GM18873 (cell line): ENCODE data around the gene B4GALT2.

Experiments
- ATAC-seq: cut with Tn5 transposase; IDR thresholded peaks from one replicate; pipeline ENCODE4 v1.9.1; 2021; ENCODE audit warnings: mild to moderate bottlenecking, moderate library complexity, moderate number of reproducible peaks; ENCODE audit not compliant: unreplicated experiment, low FRiP score

B4GALT2 gene

DNA sequence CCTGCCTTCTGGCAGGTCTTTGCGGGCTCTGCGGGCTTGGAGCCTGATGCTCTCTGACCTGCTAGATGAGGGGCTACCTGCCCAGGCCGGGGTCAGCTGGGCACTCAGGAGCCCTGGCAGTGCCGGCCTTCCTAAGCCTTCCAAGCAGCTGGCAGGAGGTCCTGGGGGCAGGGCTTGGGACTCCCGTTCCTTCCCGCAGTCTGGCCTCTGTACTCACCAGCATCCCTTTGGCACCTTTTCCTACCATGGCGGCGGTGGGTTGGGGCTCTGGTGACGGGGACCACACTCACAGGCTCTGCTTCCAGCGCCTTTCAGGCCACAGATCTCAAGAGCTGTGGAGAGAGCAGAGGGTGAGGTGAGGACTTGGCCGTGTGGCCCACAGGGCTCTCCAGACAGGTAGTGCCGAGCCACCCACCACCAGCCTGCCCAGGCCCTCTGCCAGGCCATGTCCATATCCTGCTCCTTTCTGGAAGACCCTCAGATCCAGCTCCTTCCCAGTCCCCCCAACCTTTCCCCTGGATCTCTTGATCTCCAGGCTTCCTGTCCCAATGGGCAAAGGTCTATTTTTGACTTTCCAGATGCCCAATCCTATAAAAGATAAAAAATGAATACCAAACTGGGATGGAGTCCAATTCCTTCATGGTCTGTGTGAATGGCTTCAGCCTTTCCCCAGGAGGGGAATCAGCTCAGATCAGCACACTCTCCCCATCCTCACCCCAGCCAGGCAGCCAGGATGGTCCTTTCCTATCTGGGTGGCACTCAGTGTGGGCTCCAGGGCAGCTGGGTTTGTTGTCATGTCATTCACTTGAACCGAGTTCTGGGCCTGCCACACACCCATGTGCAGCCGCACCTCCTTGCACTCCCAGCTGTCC lies 45.3 kb downstream of the B4GALT2 start:
- ATAC-seq: no peak

DNA sequence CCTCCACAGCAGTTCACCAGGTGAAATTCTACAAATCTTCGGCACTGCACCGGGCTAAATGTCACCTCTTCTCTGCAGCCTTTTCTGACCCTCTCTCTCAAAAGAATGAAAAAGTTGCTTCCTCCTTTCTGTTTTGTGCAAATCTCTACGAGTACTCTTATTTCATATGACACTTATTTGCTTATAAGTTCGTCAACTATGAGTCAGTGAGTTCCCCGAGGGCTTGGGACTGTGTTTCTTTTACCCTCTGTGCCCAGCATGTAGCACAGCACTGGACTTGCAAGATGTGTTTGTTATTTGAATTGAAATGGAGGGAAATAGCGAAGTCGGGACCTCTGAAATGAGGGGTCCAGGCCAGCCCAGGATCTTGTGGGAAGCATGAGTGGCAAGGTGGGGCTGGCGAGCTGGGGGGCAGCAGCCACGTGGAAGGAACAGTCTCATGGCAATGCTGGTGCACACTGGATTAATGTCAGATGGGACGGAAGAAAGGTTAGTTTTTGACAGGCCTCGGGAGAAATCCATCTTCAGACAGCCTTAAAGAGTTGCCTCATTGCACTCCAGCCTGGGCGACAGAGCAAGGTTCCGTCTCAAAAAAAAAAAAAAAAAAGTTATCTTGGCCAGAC lies 46.0 kb downstream of the B4GALT2 start:
- no peak for ATAC-seq

DNA sequence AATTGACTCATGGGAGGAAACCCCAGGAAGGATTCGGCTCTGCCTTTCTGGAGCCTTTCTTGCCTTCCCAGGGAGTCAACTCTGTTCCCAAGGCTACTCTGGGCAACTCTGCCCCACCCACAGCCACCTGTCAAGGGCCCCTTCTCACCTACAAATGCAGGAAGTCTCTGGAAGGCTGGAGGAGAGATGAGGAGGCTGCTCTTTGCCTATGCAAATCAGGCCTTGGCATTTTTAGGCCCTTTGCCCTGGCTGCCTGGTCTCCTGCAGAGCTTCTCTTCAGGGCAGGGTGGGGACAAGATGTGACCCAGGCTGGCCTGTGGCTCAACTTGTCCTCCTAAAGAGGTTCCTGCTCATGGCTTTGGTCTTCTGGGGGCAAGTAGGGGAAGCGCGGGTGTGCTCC lies 46.8 kb downstream of the B4GALT2 start:
- no peak for ATAC-seq

DNA sequence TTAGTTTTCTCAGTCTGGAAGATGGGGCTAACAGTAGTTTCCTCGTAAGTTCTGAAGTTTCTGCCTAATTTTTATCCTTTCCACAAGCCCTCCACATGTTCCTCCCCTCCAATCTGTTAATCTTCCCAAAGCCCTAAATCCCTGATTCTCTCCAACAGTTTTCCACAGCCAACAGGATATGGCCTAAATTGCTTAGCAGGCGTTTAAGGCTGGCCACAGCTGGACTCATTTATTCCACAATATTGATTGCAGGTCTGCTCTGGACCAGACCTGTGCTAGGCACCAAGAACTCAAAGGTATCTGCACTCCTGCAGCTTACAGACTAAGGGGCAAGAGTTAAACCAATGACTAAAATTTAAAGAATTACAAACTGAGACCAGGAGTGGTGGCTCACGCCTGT lies 48.3 kb downstream of the B4GALT2 start:
- no peak for ATAC-seq

DNA sequence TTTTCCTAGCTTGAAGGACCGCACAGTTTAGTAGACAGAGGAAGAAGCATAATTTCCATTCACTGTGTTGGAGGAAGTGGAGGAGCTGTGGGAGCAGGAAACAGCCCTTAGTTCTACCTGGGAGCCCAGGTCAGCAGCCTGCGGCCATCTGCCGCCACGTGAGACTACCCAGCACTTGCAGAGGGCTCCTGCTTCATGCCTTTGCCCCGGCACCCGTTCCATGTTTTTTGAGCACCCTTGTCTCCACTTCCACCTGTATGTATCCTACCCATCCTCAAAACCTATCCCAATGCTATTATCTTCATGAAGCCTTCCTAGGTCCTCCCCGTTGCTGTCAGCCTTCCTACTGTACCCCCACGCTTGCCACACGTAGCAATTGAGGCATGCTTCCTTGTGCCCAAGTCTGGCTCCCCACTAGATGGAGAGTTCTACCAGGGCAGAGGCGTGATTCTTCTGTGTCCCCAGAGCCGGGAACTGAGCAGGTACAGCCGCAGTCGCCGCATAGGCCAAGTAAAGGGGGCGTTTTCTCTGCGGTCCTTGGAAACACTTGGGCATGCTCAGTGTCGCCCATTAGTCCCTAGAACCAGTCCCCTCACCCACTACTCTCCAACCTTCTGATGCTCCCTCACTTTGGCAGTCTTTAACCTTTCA lies 50.4 kb downstream of the B4GALT2 start:
- ATAC-seq: peak; percentile 15

DNA sequence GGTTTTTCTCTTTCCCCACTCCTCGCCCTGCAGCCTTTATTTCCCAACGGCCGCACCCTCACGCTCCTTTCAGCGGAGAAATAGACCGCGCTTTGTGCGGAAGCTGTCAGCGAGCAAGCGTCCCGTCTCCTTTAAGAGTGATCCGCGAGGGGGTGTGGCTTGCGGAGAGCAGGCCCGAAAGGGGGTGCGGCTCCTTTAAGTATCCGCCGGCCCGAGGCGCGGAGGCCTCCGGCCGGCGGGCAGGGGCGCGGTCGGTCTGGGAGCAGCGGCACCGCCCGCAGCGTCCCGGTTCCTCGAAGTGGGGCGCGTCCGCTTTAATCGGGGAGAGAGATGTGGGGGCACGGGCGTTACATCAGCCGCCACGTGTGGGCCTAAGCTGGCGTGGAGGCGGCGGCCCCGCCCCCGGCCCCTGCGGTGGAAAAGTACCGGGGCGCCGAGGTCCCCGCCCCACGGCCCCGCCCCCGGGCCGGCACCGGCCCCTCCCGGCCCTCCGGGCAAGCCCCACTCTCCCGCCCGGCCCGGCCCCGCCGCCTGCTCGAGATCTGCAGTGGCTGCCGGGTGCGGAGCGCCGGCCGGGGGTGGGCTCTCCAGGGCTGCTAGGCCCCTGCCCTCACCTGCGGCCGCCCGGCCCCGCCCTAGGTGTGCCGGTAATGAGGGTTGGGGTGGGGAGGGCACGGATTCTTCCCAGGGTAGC lies 51.0 kb downstream of the B4GALT2 start:
- peak; percentile 65 for ATAC-seq

DNA sequence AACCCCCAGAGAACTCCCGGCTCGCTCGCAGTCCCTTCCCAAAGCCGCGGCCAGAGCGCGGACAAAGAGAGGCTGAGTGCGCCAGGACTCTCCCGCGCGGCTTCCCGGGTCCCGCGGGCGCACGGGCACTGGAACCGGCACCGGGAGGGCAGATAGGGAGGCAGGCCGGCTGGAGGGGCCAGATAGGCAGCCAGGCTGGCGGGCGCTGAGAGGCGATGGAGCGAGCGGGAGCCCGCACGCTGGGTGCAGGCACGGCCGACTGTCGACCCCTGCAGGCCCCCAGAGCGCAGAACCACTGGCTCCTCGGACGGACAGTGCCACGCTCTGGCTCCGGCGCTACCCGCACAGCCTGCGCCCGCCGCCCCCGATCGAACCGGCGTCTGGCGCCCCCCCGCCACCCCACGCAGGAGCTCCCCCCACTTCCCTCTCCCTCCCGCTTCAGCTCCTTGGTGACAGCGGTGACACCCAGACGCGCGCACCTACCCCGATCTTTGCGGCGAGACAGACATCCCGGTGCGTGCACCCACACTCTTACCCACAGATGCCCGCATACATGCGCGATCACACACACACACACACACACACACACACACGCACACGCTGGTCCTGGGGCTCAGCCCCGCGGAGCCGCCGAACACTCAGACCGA lies 51.7 kb downstream of the B4GALT2 start:
- no peak for ATAC-seq

DNA sequence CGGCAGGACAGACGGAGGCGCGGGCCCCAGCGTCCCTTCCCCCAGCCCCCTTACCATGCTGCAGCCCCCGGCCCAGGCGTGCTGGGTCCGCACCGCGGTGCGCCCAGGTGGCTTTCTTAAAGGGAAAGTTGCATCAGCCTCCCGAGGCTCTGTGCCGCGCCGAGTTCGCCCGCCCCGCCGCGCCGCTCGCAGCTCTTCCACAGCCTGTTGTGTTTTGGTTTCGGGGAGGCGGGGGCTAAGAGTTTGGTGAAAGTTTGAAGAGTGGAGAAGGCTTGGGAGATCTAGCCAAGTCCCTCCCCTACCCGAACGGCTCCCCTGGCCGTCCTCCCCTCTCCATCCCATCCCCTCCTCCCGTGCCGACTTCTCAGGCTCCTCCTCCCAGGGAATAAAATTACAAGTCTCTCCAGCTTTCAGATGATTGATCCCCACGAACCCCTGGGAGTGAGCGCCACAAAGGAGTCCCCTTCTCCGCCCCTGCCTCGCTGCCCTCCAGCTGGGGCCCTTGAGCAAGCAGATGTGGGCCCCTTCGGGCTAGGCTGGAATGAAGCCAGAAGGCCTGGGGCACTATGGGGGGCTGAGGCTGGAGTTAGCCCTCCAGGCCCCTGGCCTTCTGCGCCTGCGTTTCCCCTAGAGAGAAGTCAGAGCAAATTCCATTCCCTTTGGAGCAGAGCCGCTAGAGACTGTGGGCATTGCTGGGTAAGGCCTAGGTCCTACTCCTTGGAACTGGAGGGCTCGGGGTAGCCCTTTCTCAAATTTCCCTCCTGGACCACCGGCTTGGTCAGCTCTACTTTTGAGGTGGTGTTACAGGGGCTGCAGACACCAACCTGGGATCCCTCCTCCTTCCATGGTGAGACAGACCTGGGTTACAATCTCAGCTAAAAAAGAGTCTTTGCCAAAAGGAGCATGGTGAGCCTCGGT lies 52.5 kb downstream of the B4GALT2 start, which contains the start of gene SLC6A9:
SLC6A9 (minus strand) TSS at position 211 of the 918 bp plus-strand sequence. CDS start 7,185 bp downstream, outside the sequence.
- ATAC-seq: no peak

DNA sequence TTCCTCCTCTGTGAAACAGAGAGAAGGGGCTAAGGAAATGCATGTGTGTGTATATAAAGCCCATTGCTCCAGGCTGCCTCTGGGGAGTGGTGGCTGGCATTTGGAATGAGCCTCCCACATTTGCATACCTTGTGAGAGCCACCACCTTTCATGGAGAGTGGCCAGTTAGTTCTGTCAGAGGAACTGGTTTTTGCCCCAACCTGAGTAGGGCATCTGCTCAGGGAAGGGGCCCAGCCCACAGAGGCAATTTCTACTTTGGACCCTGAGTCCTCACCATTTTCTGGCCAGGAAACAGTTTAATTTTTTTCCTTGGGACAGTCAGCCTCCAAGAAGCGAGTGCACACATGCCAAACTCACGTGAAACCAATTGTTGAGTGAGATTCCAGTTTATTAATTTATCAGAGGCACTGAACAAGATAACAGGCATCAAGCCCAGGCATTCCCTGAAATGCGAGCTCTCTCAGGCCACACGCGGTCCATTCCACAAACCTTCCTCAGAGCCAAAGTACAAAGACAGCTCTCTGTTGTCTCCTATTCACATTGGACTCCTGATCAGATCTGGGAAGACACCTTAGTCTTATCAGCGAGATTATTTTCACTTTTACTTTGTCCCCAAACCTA lies 53.3 kb downstream of the B4GALT2 start:
- ATAC-seq: no peak

DNA sequence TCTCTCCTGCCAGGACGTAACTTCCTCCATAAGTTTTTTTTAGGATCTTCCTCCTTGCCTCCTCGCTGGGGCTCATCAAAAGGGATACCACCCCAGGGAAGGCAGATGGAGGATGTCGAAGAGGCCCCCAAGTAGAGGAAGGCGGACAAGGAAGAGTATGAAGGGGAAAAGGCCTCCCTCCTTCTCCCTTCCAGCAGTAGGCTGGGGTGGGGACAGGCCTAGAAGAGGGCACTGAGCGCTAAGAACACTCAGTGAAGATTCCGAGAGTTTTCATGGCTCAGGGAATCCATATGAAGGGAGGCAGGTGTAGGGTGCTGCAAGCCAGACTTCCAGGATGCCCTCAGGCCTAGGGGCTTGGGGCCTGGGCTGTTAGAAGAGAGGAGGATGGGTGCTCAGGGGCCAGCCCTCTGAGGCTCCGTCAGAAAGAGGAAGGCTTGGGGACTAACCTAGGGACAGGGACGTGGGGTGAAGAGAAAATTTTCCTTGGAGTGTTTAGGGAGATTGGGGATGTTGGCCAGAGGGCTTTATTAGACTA lies 54.1 kb downstream of the B4GALT2 start:
- ATAC-seq: no peak

DNA sequence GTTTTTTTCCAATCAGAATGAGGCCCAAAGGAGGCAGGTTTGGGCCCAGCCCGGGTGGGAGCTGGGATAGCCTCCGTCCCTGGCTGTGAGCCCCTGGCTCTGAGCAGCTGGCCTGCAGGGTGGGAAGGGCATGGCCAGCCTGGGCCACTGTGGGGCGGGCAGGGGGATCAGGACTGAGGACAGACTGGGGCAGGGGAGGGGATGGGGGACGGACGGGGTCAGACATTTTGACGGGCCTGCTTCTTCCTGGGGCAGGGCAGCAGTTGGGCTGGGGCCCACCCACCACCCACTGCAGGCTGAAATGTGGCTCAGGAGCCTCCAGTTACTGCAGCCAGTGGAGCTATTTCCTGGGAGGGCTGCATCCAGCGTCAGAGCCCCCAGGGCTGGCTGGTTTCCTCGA lies 54.7 kb downstream of the B4GALT2 start:
- no peak for ATAC-seq

DNA sequence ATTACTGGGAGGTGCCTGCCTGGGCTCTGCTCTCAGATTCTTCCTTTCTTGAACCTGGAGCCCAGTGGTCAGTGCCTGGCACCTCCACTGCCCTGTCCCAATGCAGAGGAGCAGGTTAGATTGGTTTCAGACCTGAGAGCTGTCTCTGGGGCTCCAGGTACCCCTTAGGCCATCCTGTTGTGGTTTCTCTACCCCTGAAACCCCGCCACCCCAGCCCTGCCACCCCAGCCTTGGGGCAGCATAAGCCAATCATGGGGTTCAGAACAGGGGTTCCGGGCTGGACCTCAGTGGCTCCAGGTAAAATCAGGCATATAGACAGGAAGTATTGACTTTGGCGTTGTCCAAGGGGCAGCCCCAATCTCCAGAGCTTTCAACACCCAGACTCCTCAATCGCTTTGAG lies 55.4 kb downstream of the B4GALT2 start:
- ATAC-seq: no peak

DNA sequence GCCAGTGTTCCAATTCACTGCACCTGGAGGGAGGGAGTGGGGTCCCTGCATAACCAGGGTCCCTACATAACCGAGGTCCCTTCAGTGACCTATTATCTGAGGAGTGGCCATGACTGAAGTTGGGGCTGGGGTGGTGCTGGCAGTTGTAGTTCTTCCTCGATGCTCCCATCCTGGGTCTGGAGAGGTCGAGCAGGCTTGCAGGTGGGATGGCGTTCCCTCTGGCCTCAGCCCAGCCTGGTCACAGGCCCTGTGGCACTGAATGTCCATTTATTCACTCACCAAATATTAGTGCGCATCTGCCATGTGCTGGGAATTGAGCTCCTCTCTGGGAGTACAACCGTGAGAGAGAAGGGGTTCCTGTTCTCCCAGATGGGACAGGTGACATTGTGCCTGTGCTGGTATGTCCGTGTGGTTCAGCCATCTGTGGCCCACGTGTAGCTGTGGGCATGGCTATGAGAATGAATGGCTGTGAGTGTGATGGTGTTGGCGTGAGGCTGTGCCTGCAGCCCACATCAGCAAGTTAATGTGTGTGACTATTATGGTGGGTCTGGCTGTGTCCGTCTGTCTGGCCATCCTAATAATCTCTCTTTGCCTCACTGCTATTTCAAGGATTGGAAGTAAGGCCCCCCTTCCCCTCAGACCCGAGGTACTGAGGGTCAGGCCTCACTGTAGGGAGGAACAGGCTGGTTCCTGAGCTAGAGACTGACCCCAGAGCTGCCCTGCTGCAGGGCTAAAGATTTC lies 56.1 kb downstream of the B4GALT2 start:
- no peak for ATAC-seq

DNA sequence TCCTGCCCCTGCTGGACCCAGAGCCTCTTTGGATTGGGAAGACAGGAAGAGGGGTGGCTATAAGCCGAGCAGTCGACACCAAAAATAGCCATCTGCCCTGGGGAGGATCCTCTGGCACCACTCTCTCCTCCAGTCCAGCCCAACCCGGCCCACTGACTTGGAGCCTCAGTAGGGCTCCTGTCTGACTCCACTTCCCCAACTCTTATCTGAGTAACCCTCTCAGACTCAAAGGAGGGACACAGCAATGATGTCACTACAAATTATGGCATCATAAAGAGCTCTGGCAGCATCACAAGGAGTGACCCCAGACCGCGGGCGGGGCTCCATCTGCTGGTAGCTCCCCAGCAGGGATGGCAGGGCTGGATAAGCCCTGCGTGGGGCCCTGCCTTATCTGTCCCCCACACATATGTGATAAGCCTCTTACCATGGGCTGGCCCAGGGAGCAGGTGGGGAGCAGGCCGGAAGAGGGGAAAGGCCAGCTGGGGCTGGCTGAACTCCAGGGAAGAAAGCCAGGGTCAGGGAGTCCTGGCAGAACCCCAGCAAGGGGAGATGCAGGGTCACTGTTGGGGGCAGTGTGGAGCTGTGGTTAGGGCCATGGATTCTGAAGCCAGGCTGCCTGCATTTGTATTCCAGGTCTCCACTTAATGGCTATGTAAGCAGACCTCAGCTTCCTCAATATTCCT lies 56.9 kb downstream of the B4GALT2 start:
- ATAC-seq: no peak

DNA sequence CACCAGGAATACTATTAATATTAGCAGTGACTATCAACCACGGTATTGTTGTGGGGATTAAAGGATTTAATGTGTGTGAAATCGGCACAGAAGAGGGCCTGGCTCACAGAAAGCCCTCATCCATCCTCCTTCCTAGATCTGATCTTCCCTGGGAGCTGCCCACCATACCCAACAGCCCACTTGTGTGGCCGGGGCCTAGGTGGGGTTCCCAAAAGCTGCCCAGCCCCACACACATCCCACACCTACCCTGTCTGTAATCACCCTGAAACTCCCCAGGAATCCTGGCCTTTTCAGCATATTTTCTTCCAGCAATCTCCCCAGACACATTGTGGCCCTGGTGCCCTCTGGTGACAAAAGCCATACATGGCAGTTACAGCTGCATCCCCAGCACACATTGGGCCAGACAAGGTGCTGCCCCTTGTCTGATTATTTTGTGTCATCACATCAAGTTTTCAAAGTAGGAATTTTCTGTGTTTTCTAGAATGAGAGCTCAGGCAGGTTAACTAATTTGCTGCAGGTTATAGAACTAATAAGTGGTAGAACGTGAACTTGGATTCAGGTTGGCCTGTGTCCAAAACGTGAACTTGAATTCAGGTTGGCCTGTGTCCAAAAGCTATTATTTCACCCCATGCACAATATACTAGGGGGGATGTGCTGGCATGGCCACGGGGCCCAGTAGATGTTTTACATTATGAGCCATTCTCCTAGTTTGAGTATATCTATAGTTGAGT lies 57.6 kb downstream of the B4GALT2 start:
- ATAC-seq: no peak

DNA sequence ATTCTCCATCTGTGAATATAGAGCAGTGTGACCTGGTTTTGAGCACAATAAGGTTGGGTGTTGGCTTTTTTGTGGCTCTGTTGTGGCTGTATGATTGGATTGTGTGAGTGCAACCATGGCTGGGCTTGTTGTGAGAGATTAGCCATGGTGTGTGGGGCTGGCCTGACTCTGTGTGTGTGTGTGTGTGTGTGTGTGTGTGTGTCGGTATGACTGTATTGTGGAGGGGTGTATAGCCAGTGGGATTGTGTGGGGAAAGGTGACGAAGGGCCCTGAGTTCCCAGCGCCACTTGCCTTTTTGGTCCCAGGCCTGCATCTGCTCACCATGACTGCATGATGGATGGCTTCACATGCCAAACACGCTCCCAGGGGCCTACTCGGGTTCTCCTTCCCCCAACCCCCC lies 58.1 kb downstream of the B4GALT2 start:
- ATAC-seq: no peak
